Neural progenitor cell (in vitro differentiated cells): ENCODE data around the gene PHOSPHO1.

Experiments
- CTCF ChIP-seq: fragments of 200-600 bp; sonication (generic); IDR thresholded peaks from 2 replicates; pipeline ENCODE4 v1.5.1; 2017; ENCODE audit warnings: antibody characterized with exemption, mild to moderate bottlenecking
- EZH2 ChIP-seq: fragments of 200-600 bp; sonication (generic); IDR thresholded peaks from 2 replicates; pipeline ENCODE4 v1.6.1; 2017; ENCODE audit warnings: antibody characterized with exemption, mild to moderate bottlenecking, moderate library complexity
- EZH2phosphoT487 ChIP-seq: fragments of 200-600 bp; sonication (generic); IDR thresholded peaks from 2 replicates; pipeline ENCODE4 v1.6.1; 2017; ENCODE audit warnings: antibody characterized with exemption

- TF ChIP-seq CTCF, result peak; percentile 91
- TF ChIP-seq EZH2phosphoT487, result no peak
- TF ChIP-seq EZH2, result no peak
Measured at GRCh38 chr17:49223517-49224197, 6.9 kb downstream of the PHOSPHO1 start.
